ENCODE results near the gene CFAP43. TPM values are rescaled to one million over a fixed set of nuclear protein-coding genes. Genes with fewer than 3 reads are reported as not detected.

Gene CFAP43
- total and polyA plus RNA-seq, 12 donors = 0.06 to 0.37 (median 0.12) TPM; not detected in 6

GRCh38 chr10:104255311-104255981 lies 23.3 kb upstream of the CFAP43 start:
- DNase-seq (peak in 1 of 2 donors; percentile 26), ATAC-seq (peak; percentile 41 to 76 (median 57))
- no peaks in the 10 kb centered on the region for H3K27me3 ChIP-seq
- H3K36me3 ChIP-seq = peaks cover 0 to 42% (median 21%) of the 10 kb centered on the region in 9 donors
- peak overlapping the region; percentile 96 to 100 (median 99) for H3K27ac ChIP-seq
- intact Hi-C loops (cut with DNase I) = loop anchor here in 2 of 10 donors (10.0 kb wide), 1 partner anchor 131 kb away; the partner anchor contains the start of gene SFR1 (in 2 of the 2)
- H3K4me3 ChIP-seq = peak overlapping the region; percentile 88 to 99 (median 94)
- H3K4me1 ChIP-seq = peaks cover 8 to 59% (median 45%) of the 10 kb centered on the region in 9 donors
- H3K9me3 ChIP-seq = no peaks in the 10 kb centered on the region
- WGBS, 2 donors = 1% methylated on average over 12 of the region's 12 CpGs
- no peak for TF ChIP-seq CTCF (IDR thresholded peaks at IDR 0.05)

- WGBS, 2 donors = 1% methylated on average over 61 to 69 of the region's 69 CpGs
- Histone ChIP-seq H3K4me3 (peak within 1 kb of the TSS; percentile 88 to 99 (median 94)), H3K9me3 (no peaks in the 10 kb centered on the region), H3K27ac (peak within 1 kb of the TSS; percentile 96 to 100 (median 99)), H3K36me3 (peaks cover 0 to 35% (median 14%) of the 10 kb centered on the region in 9 donors), H3K4me1 (peaks cover 8 to 51% (median 37%) of the 10 kb centered on the region in 9 donors), H3K27me3 (no peaks in the 10 kb centered on the region)
- peak in 3 of 9 donors; percentile 10 to 20 (median 16) for TF ChIP-seq CTCF (IDR thresholded peaks at IDR 0.05)
- intact Hi-C loops (cut with DNase I) = loop anchor here in 3 of 10 donors (5.0 to 10.0 kb wide), 2 partner anchors 130 to 132 kb away; partner anchors contain the start of gene SFR1 (in 3 of the 3)
- DNase-seq (peak; percentile 84 to 86), ATAC-seq (peak; percentile 88 to 93 (median 92))
Measured at GRCh38 chr10:104254493-104255310, 22.5 kb upstream of the CFAP43 start, which contains the start of gene GSTO1. Gene GSTO1 (plus strand): TSS chr10:104254892. CDS start chr10:104254929, 37 bp downstream.

GRCh38 chr10:104253606-104254410 lies 21.6 kb upstream of the CFAP43 start:
- no peaks in the 10 kb centered on the region for H3K27me3 ChIP-seq
- peaks cover 8 to 42% (median 31%) of the 10 kb centered on the region in 9 donors for H3K4me1 ChIP-seq
- WGBS, 2 donors = 85% methylated on average over 10 of the region's 10 CpGs
- ATAC-seq (no peak), DNase-seq (no peak)
- H3K9me3 ChIP-seq = no peaks in the 10 kb centered on the region
- peak overlapping the region; percentile 96 to 100 (median 99) for H3K27ac ChIP-seq
- H3K4me3 ChIP-seq = peak overlapping the region in 9 of 10 donors; percentile 88 to 99 (median 92)
- no peak for TF ChIP-seq CTCF (IDR thresholded peaks at IDR 0.05)
- intact Hi-C loops (cut with DNase I) = loop anchor here in 3 of 10 donors (5.0 to 10.0 kb wide), 2 partner anchors 129 to 132 kb away; partner anchors contain the start of gene SFR1 (in 3 of the 3)
- H3K36me3 ChIP-seq = peaks cover 0 to 26% (median 7%) of the 10 kb centered on the region in 9 donors
